ENCODE measurements around the gene ST7.

DNA sequence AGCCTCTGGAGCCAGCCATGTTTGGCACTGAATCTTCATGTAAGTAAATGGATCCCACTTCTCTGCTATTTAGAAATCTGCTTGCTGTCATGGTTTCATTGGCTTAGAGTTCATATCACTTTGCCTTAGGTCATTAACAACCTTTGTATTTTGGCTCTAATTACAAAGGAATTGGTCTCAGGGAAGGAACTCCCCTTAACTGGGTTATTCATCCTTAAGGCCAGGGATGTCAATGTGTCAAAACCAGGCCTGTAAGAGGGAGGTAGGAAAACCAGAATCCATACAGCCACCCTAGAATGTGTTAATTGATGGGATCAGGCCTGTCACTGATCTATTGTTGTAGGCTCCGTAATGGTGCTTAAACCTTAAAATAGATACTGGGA, 67.3 kb downstream of the ST7 start:
- TF ChIP-seq, protein P1, sequence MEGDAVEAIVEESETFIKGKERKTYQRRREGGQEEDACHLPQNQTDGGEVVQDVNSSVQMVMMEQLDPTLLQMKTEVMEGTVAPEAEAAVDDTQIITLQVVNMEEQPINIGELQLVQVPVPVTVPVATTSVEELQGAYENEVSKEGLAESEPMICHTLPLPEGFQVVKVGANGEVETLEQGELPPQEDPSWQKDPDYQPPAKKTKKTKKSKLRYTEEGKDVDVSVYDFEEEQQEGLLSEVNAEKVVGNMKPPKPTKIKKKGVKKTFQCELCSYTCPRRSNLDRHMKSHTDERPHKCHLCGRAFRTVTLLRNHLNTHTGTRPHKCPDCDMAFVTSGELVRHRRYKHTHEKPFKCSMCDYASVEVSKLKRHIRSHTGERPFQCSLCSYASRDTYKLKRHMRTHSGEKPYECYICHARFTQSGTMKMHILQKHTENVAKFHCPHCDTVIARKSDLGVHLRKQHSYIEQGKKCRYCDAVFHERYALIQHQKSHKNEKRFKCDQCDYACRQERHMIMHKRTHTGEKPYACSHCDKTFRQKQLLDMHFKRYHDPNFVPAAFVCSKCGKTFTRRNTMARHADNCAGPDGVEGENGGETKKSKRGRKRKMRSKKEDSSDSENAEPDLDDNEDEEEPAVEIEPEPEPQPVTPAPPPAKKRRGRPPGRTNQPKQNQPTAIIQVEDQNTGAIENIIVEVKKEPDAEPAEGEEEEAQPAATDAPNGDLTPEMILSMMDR (conservative IDR thresholded peaks at IDR 0.05 in 1 of 2, IDR thresholded peaks at IDR 0.05 in 1 of 2; ENCODE audit: extremely low read depth in 1 of 2, insufficient read depth in 1 of 2, low read depth in 1 of 2, low read length in 2 of 2), result no peak
- no peak for TF ChIP-seq EZH2 (IDR thresholded peaks at IDR 0.05; ENCODE audit: borderline replicate concordance, low read length)

Data from mammary epithelial cell (primary cell).